ENCODE measurements around the gene GJD3. TPM values are rescaled to one million over a fixed set of nuclear protein-coding genes. Genes with fewer than 3 reads are reported as not detected.

Gene GJD3
- total and polyA plus RNA-seq, 12 donors = 0.44 to 8.7 (median 1.9) TPM; not detected in 3

GRCh38 chr17:40316571-40317344 lies 47.8 kb downstream of the GJD3 start:
- intact Hi-C loops (cut with DNase I) = no loop called here

GRCh38 chr17:40315678-40316570 lies 48.6 kb downstream of the GJD3 start:
- H3K27ac ChIP-seq = peak overlapping the region in 4 of 5 donors; percentile 17 to 90 (median 54)
- peak in 1 of 7 donors; percentile 21 for DNase-seq
- intact Hi-C loops (cut with DNase I) = no loop called here
- H3K4me1 ChIP-seq (replicated peaks in 1 of 2) = peaks cover 57 to 93% of the 10 kb centered on the region in 2 donors
- TF ChIP-seq POLR2A (IDR thresholded peaks at IDR 0.05) (no peak), CTCF (IDR thresholded peaks at IDR 0.05) (no peak)
- peak overlapping the region in 1 of 4 donors; percentile 37 for H3K4me3 ChIP-seq
- no peaks in the 10 kb centered on the region for H3K27me3 ChIP-seq
- no peaks in the 10 kb centered on the region for H3K36me3 ChIP-seq (replicated peaks in 1 of 2)
- WGBS, 4 donors = 65 to 88% (median 69%) methylated on average over 4 to 9 of the region's 9 CpGs
- no peaks in the 10 kb centered on the region for H3K9me3 ChIP-seq (replicated peaks in 1 of 3)

More at GRCh38 chr17:40316571-40317344, 47.8 kb downstream of the GJD3 start:
- Histone ChIP-seq H3K36me3 (replicated peaks in 1 of 2) (no peaks in the 10 kb centered on the region), H3K9me3 (replicated peaks in 1 of 3) (no peaks in the 10 kb centered on the region), H3K4me3 (peak overlapping the region in 1 of 4 donors; percentile 37), H3K27me3 (no peaks in the 10 kb centered on the region), H3K27ac (peak overlapping the region in 3 of 5 donors; percentile 25 to 90 (median 84)), H3K4me1 (replicated peaks in 1 of 2) (peaks cover 57 to 93% of the 10 kb centered on the region in 2 donors)
- peak; percentile 9 to 14 for TF ChIP-seq POLR2A (IDR thresholded peaks at IDR 0.05)
- no peak for TF ChIP-seq CTCF (IDR thresholded peaks at IDR 0.05)
- 28 to 47% (median 38%) methylated on average over 11 to 38 of the region's 38 CpGs for WGBS, 4 donors
- DNase-seq = peak in 6 of 7 donors; percentile 49 to 80 (median 64)

GRCh38 chr17:40315206-40315605 lies 49.3 kb downstream of the GJD3 start:
- no peaks in the 10 kb centered on the region for H3K9me3 ChIP-seq (replicated peaks in 1 of 3)
- intact Hi-C loops (cut with DNase I) = no loop called here
- H3K27ac ChIP-seq = peak overlapping the region in 2 of 5 donors; percentile 2 to 90
- no peaks in the 10 kb centered on the region for H3K36me3 ChIP-seq (replicated peaks in 1 of 2)
- H3K4me1 ChIP-seq (replicated peaks in 1 of 2) = peaks cover 57 to 93% of the 10 kb centered on the region in 2 donors
- no peak overlapping the region for H3K4me3 ChIP-seq
- no peaks in the 10 kb centered on the region for H3K27me3 ChIP-seq
- no peak for DNase-seq
- WGBS, 4 donors = 70 to 89% (median 81%) methylated on average over 2 to 3 of the region's 3 CpGs
- TF ChIP-seq POLR2A (IDR thresholded peaks at IDR 0.05) (no peak), CTCF (IDR thresholded peaks at IDR 0.05) (no peak)

GRCh38 chr17:40314584-40314956 lies 50.0 kb downstream of the GJD3 start:
- no peaks in the 10 kb centered on the region for H3K27me3 ChIP-seq
- intact Hi-C loops (cut with DNase I) = no loop called here
- 6 to 20% (median 13%) methylated on average over 1 to 3 of the region's 3 CpGs; no CpG with 5 or more reads in 1 of the 4 donors for WGBS, 4 donors
- H3K27ac ChIP-seq = peak overlapping the region in 3 of 5 donors; percentile 52 to 90 (median 56)
- H3K9me3 ChIP-seq (replicated peaks in 1 of 3) = no peaks in the 10 kb centered on the region
- peaks cover 51 to 93% of the 10 kb centered on the region in 2 donors for H3K4me1 ChIP-seq (replicated peaks in 1 of 2)
- DNase-seq = peak; percentile 95 to 100 (median 98)
- H3K4me3 ChIP-seq = no peak overlapping the region
- no peak for TF ChIP-seq POLR2A (IDR thresholded peaks at IDR 0.05)
- peak in 1 of 6 experiments; percentile 8 for TF ChIP-seq CTCF (IDR thresholded peaks at IDR 0.05)
- H3K36me3 ChIP-seq (replicated peaks in 1 of 2) = no peaks in the 10 kb centered on the region
